IPS-18c (cell line): ENCODE data around the gene SNAPC3.

ENCODE experiments used
- H3K4me3 ChIP-seq: 2 replicates; pipeline ENCODE4 v1.7.0; 2013; ENCODE audit warnings: low read depth, mild to moderate bottlenecking, low read length, moderate library complexity; ENCODE audit not compliant: insufficient read depth
- H3K9me3 ChIP-seq: one replicate; pipeline ENCODE4 v1.6.1; 2013; ENCODE audit warnings: mild to moderate bottlenecking, low read length, moderate library complexity; ENCODE audit not compliant: control insufficient read depth, insufficient read depth

The SNAPC3 gene

GRCh38 chr9:15469406-15469805 is 46.7 kb downstream of the SNAPC3 start:
- Histone ChIP-seq H3K4me3 (no peak overlapping the region), H3K9me3 (no peaks in the 10 kb centered on the region)

GRCh38 chr9:15469862-15470261 is 47.2 kb downstream of the SNAPC3 start:
- Histone ChIP-seq H3K4me3 (no peak overlapping the region), H3K9me3 (no peaks in the 10 kb centered on the region)

GRCh38 chr9:15475923-15476536 is 53.4 kb downstream of the SNAPC3 start:
- Histone ChIP-seq H3K4me3 (no peak overlapping the region), H3K9me3 (no peaks in the 10 kb centered on the region)

GRCh38 chr9:15480028-15480427 is 57.4 kb downstream of the SNAPC3 start:
- no peak overlapping the region for H3K4me3 ChIP-seq

GRCh38 chr9:15482146-15482545 is 59.5 kb downstream of the SNAPC3 start:
- H3K9me3 ChIP-seq: no peaks in the 10 kb centered on the region

More at GRCh38 chr9:15480028-15480427, 57.4 kb downstream of the SNAPC3 start:
- H3K9me3 ChIP-seq: no peaks in the 10 kb centered on the region

GRCh38 chr9:15484802-15485201 is 62.1 kb downstream of the SNAPC3 start:
- H3K4me3 ChIP-seq: no peak overlapping the region
- no peaks in the 10 kb centered on the region for H3K9me3 ChIP-seq

More at GRCh38 chr9:15482146-15482545, 59.5 kb downstream of the SNAPC3 start:
- no peak overlapping the region for H3K4me3 ChIP-seq

GRCh38 chr9:15485836-15486666 is 63.4 kb downstream of the SNAPC3 start:
- no peak overlapping the region for H3K4me3 ChIP-seq
- no peaks in the 10 kb centered on the region for H3K9me3 ChIP-seq

- no peak overlapping the region for H3K4me3 ChIP-seq
- peaks cover 4% of the 10 kb centered on the region for H3K9me3 ChIP-seq
These were observed 69.3 kb downstream of the SNAPC3 start for GRCh38 chr9:15491950-15492349.

- Histone ChIP-seq H3K9me3 (peaks cover 6% of the 10 kb centered on the region), H3K4me3 (no peak overlapping the region; the same call in 1 of the 2 replicates)
These were observed 69.9 kb downstream of the SNAPC3 start for GRCh38 chr9:15492485-15493150.

- Histone ChIP-seq H3K9me3 (peaks cover 2% of the 10 kb centered on the region), H3K4me3 (no peak overlapping the region)
These were observed 75.7 kb downstream of the SNAPC3 start for GRCh38 chr9:15498246-15498995.

- no peak overlapping the region for H3K4me3 ChIP-seq
These were observed 76.5 kb downstream of the SNAPC3 start for GRCh38 chr9:15499139-15499538.

GRCh38 chr9:15501179-15501578 is 78.5 kb downstream of the SNAPC3 start:
- H3K9me3 ChIP-seq: peaks cover 2% of the 10 kb centered on the region

More at GRCh38 chr9:15499139-15499538, 76.5 kb downstream of the SNAPC3 start:
- peaks cover 2% of the 10 kb centered on the region for H3K9me3 ChIP-seq

GRCh38 chr9:15501803-15502202 is 79.1 kb downstream of the SNAPC3 start:
- Histone ChIP-seq H3K4me3 (no peak overlapping the region), H3K9me3 (peaks cover 2% of the 10 kb centered on the region)

More at GRCh38 chr9:15501179-15501578, 78.5 kb downstream of the SNAPC3 start:
- no peak overlapping the region for H3K4me3 ChIP-seq

GRCh38 chr9:15505921-15506320 is 83.2 kb downstream of the SNAPC3 start:
- H3K4me3 ChIP-seq: no peak overlapping the region

GRCh38 chr9:15509931-15510788 is 87.5 kb downstream of the SNAPC3 start:
- H3K4me3 ChIP-seq: peak overlapping the region; percentile 92
- H3K9me3 ChIP-seq: no peaks in the 10 kb centered on the region

More at GRCh38 chr9:15505921-15506320, 83.2 kb downstream of the SNAPC3 start:
- H3K9me3 ChIP-seq: no peaks in the 10 kb centered on the region

GRCh38 chr9:15510789-15511575 is 88.3 kb downstream of the SNAPC3 start, which contains the start of gene PSIP1:
Gene PSIP1 (minus strand): TSS chr9:15510970. CDS start chr9:15510188, 782 bp downstream.
- Histone ChIP-seq H3K9me3 (no peaks in the 10 kb centered on the region), H3K4me3 (peak within 1 kb of the TSS; percentile 92)
